ENCODE data around the gene LYZL4.

The LYZL4 gene

DNA sequence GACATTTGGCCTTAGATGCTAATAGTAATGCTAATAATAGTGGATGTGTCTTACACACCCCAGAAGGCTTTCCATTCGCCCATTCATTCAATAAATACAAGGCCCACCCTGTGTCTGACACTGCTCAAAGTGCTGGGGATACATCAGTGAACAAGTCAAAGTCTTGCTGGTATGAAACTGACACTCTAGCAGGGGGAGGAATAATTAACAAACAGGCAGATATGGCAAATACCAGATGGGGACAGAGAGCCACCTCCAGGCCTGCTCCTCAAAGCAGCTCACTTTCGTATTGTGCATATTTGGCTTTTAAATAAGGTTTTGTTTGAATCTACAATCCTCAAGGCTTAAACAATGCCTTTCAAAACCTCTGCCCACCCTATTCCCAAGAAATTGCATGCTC, 28.3 kb upstream of the LYZL4 start:
- Mint-ChIP-seq H3K4me1 (peaks cover 6% of the 10 kb centered on the region), H3K4me3 (no peak overlapping the region), H3K27ac (no peak overlapping the region), H3K27me3 (peaks cover 8% of the 10 kb centered on the region), H3K9me3 (no peaks in the 10 kb centered on the region), H3K36me3 (no peaks in the 10 kb centered on the region)
- ATAC-seq: no peak

DNA sequence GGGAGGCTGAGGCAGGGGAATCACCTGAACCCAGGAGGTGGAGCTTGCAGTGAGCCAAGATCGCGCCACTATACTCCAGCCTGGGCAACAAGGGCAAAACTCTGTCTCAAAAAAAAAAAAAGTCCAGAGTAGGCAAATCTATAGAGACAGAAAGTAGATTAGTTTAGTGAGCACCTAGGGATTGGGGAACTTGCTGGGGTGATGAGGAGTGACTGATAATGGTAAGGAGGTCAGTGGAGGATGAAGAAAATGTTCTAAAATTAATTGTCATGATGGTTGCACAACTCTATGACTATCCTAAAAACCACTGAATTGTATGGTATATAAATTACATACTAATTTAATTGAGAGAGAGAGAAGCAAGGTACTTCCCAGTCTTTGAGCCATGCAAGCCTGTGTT, 27.8 kb upstream of the LYZL4 start:
- H3K9me3 Mint-ChIP-seq: no peaks in the 10 kb centered on the region
- H3K4me1 Mint-ChIP-seq: peaks cover 6% of the 10 kb centered on the region
- H3K27me3 Mint-ChIP-seq: peaks cover 8% of the 10 kb centered on the region
- no peaks in the 10 kb centered on the region for H3K36me3 Mint-ChIP-seq
- peak; percentile 57 for ATAC-seq
- no peak overlapping the region for H3K27ac Mint-ChIP-seq
- no peak overlapping the region for H3K4me3 Mint-ChIP-seq

DNA sequence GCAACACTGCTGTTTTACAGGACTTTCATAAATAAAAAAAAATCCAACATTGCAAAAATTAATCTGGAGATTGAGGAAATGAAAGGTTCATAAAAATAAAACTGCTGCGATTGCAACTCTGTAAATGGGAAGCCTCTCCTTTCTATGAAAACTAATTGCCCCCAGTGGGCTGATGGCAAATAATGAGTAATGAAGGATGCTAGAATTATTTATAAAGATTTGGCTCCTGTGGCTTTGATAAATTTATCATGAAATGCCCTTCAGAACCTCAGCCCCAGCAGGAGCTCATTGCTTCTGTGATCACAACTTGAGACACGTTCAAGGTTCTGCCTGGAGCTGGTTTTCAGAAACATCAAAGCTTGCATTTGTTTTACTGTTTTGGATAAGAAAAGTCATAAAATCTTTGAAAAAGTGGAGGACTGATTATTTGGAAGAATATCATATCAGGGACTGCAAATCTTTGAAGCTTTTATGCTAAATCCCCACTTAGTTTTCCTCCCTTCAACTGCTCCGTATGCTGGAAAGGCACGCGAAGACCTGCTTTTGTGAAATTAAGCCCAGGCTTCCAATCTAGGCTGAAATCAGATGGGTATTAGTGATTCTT, 24.5 kb upstream of the LYZL4 start:
- Mint-ChIP-seq H3K36me3 (peaks cover 8% of the 10 kb centered on the region), H3K4me1 (peaks cover 6% of the 10 kb centered on the region), H3K27me3 (peaks cover 34% of the 10 kb centered on the region), H3K27ac (no peak overlapping the region), H3K4me3 (no peak overlapping the region), H3K9me3 (peaks cover 9% of the 10 kb centered on the region)
- ATAC-seq: no peak

DNA sequence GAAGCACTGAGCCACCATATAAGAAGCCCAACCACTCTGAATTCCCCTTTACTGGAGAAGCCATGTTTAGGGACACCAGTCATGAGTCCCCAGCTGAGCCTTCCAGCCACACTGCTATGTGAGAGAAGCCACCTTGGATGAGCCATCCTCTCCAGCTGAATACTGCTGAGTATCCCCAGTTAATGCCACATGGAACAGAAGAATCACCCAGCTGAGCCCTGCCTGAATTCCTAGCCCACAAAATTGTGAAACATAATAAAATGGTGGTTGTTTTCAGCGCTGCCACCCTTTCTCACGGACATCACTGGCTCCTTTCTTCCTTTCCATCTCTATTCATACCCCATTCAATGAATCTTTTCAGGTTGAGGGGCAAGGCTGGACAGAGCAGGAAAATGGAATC, 22.1 kb upstream of the LYZL4 start:
- H3K4me1 Mint-ChIP-seq: no peaks in the 10 kb centered on the region
- H3K36me3 Mint-ChIP-seq: peaks cover 8% of the 10 kb centered on the region
- ATAC-seq: no peak
- H3K4me3 Mint-ChIP-seq: no peak overlapping the region
- peaks cover 9% of the 10 kb centered on the region for H3K9me3 Mint-ChIP-seq
- no peak overlapping the region for H3K27ac Mint-ChIP-seq
- H3K27me3 Mint-ChIP-seq: peaks cover 58% of the 10 kb centered on the region

DNA sequence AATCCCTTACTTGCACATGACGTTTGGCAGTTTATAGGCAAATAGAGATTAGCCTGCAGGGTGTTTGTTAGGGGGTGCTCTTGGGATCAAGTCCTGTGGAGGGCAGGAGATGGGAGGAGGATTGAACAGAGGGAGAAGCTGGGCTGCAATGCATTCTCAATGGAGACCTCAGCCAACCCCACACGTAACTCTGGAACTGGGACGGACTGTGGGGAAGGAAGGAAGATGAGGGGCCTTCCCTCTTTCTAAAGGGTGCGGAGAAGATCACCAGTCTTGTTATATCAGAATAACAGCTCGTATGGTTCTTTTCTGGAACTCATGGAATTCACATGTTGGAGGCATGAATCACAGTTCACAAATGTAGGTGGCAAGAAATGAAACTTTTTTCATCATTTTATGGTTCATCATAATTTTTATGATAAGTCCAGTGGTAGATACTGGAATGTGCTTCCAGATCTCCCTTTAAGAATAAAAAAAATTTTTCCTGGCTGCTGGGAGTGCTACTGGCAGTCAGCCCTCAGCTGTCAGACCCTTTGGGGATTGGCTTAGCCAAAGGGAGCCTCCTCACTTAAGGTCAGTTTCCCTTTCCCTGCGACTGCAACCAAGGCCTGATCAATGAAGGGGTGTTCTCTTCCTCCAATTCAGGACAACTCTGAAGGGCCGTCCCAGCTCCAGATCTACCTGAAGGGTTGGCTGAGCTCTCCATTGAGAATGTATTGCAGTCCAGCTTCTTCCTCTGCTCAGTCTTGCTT, 20.5 kb upstream of the LYZL4 start:
- H3K36me3 Mint-ChIP-seq: peaks cover 8% of the 10 kb centered on the region
- ATAC-seq: no peak
- H3K4me3 Mint-ChIP-seq: no peak overlapping the region
- H3K9me3 Mint-ChIP-seq: peaks cover 9% of the 10 kb centered on the region
- peaks cover 61% of the 10 kb centered on the region for H3K27me3 Mint-ChIP-seq
- no peaks in the 10 kb centered on the region for H3K4me1 Mint-ChIP-seq
- H3K27ac Mint-ChIP-seq: no peak overlapping the region

DNA sequence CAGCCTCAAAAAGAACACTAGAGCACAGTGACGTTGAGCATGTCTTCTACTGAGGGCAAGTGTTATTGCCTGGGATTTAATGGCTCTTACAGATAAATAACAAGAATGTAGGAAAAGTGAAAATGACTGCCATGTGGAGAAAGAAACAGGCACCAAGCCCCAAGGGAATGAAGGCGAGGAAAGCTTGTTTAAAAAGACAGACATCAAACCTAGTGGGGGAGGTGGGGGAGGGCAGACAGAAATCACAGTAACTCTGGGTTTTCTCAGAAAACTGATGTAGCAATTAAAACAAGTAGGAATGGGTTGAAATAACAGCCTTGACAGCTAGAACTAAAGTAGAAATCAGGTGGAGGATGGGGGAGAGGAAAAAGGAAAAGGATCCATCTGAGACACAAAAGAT, 18.4 kb upstream of the LYZL4 start:
- Mint-ChIP-seq H3K27ac (no peak overlapping the region), H3K9me3 (peaks cover 9% of the 10 kb centered on the region), H3K4me1 (no peaks in the 10 kb centered on the region), H3K27me3 (peaks cover 61% of the 10 kb centered on the region), H3K36me3 (peaks cover 8% of the 10 kb centered on the region), H3K4me3 (no peak overlapping the region)
- ATAC-seq: no peak

DNA sequence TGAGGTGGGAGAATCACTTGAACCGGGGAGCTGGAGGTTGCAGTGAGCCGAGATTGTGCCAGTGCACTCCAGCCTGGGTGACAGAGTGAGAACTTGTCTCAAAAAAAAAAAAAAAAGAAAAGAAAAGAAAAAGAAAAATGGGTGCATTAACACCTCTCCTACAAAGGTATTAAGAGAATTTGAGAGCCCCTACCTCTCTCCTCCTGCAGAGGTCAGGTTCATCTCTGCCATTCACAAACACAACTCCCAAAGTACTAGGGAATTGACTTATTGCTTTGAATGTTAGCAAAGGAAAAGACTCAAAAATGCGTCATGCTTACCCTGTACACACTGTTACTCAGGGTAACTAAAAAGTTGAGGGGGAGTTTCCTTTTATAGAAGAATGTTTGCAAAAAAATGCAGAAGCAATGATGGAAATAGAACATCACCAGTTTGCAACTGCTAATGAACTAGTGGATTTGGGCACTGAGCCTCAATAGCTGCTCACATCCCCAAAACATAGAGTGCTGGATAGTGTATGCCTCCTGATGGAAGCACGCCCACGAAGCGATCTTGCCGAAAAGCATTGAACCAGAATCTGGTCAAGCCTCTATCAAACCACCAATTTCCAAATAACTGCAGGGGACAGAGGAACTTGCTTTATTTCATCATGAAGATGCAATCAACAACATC, 15.5 kb upstream of the LYZL4 start:
- Mint-ChIP-seq H3K36me3 (no peaks in the 10 kb centered on the region), H3K27me3 (peaks cover 46% of the 10 kb centered on the region), H3K4me3 (no peak overlapping the region), H3K27ac (no peak overlapping the region), H3K9me3 (no peaks in the 10 kb centered on the region), H3K4me1 (no peaks in the 10 kb centered on the region)
- ATAC-seq: no peak

DNA sequence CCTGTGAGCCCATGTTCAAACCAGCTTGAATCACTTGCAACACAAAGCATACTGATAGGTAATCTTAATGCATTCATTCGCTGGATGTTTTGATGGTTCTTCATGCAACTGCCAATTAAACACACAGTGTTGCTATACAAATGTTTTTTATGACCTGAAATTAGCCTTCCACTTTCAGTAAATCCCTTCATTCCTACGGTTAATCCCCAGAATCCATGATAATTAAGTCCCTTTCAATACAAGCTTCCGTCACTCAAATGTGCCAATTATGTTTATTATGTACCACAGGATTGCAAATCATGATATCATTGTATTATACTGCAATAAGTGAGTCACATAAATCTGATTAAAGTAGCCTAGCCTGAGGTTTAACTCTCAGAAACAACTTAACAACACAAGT, 14.5 kb upstream of the LYZL4 start:
- no peak overlapping the region for H3K27ac Mint-ChIP-seq
- no peaks in the 10 kb centered on the region for H3K9me3 Mint-ChIP-seq
- peaks cover 36% of the 10 kb centered on the region for H3K27me3 Mint-ChIP-seq
- ATAC-seq: no peak
- H3K4me1 Mint-ChIP-seq: no peaks in the 10 kb centered on the region
- no peak overlapping the region for H3K4me3 Mint-ChIP-seq
- no peaks in the 10 kb centered on the region for H3K36me3 Mint-ChIP-seq

DNA sequence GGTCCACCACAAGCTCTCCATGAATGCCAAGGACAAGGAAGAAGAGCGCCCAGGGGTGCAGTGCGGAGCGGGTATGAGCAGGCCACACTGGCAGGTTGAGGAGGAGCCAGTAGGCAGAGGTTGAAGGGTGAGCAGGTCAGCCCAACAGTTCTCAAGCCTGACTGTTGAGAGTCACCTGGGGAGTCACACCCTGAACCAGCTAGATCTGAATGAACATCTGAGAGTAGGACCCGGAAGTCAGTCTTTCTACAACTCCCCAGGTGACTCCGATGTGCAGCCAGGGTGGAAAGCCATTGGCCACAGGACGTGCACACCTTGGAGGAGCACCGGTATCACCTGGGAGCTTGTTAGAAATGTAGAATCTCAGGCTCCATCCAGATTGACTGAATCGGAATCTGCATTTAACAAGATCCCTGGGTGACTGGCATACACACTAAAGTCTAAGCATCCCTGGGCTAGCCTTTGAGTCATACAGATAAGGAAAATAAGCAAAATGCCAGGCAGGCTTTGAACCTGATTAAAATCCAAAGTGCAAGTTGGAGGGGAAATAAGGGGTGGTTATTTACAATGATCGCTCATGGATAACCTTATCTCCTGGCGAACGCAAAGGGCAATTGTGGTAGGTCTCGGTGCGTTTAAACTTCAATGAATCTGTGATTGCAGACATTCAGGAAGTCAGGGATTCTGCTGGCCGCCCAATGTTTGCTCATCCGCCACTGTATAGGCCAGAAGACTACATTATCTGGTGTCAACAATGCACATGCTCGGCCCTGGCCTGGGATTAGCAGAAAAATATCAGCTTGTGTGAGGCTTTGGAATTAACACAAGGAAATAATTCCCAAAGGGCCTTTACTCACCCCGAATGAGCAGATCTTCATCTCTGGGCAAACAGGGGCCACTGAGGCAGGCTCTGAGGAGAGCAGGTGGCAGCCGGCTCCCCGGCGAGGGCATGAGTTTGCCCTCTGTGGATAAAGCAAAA, 11.7 kb upstream of the LYZL4 start:
- no peaks in the 10 kb centered on the region for H3K4me1 Mint-ChIP-seq
- no peaks in the 10 kb centered on the region for H3K9me3 Mint-ChIP-seq
- H3K27ac Mint-ChIP-seq: no peak overlapping the region
- H3K36me3 Mint-ChIP-seq: no peaks in the 10 kb centered on the region
- no peak for ATAC-seq
- H3K27me3 Mint-ChIP-seq: peaks cover 9% of the 10 kb centered on the region
- H3K4me3 Mint-ChIP-seq: no peak overlapping the region

DNA sequence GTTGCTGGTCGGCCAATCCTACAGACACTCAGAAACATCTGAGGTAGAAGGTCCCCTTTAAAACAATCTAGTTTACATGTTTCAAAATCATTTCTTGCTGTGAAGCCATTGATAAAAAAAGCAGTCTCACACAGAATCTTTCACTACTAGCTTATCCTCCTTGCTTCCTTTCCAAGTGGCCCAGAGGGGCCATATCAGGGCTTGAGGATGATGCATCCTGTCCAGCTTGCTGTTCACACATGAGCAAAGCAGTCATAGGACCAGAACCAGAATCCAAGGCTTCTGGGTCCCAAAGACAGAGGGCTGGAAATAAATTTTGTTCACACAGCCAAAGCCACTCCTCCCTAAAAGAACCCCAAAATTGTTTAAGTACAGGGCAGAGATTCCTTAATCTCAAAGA, 9.2 kb upstream of the LYZL4 start:
- Mint-ChIP-seq H3K4me3 (no peak overlapping the region), H3K36me3 (no peaks in the 10 kb centered on the region), H3K4me1 (no peaks in the 10 kb centered on the region), H3K27ac (no peak overlapping the region), H3K9me3 (no peaks in the 10 kb centered on the region), H3K27me3 (peaks cover 31% of the 10 kb centered on the region)
- ATAC-seq: no peak

DNA sequence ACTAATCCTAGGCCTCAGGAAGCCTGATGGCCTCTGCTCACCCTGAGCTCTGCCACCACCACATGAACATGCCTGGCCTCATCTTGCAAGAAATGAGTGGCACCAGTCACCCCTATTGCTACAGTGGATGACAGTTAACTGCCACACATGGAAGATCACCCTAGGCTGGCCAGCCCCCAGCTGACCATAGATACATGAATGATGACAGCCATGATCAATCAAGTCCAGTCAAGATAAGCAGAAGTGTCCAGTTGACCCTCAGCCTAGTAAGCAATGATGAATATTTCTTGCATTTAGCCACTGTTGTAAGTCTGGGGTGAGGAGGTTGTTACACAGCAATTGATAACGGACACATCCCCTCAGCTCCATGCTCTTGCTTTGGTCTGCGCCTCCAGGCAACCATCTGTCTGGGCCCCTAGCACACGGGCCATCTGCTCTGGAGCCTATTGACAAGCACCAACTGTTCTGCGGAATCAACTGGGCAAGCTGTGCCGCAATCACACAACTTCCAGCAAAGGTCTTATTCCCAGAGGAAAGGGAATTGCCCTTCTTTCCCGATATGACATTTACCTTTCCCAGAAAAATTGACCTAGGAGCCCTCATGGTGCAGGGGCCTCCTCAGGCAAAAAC, 2.2 kb upstream of the LYZL4 start:
- Mint-ChIP-seq H3K27ac (no peak overlapping the region), H3K36me3 (no peaks in the 10 kb centered on the region), H3K9me3 (no peaks in the 10 kb centered on the region), H3K4me3 (no peak overlapping the region), H3K4me1 (no peaks in the 10 kb centered on the region), H3K27me3 (peaks cover 61% of the 10 kb centered on the region)
- no peak for ATAC-seq

DNA sequence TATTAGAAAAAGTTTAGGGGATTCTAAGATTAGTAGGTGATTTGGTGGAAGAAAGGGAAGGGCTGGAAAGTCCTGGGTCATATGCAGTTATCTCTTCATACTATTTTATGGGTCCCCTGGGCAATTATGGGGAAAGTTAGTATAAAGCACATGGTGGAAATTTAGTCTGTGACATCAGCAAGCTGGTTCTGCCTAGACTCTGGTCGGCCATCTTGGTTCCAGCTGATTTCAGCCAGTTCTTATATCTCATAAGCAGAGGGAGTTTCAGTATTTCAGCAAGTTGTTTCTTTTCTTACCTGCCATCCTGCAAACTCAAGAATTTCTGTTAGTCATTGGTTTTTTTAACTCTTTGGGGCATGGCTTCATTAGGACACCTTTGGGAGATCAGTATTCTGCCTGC, 1.0 kb upstream of the LYZL4 start:
- Mint-ChIP-seq H3K27me3 (peaks cover 57% of the 10 kb centered on the region), H3K36me3 (no peaks in the 10 kb centered on the region), H3K9me3 (no peaks in the 10 kb centered on the region), H3K4me3 (no peak overlapping the region), H3K27ac (no peak overlapping the region), H3K4me1 (no peaks in the 10 kb centered on the region)
- no peak for ATAC-seq

DNA sequence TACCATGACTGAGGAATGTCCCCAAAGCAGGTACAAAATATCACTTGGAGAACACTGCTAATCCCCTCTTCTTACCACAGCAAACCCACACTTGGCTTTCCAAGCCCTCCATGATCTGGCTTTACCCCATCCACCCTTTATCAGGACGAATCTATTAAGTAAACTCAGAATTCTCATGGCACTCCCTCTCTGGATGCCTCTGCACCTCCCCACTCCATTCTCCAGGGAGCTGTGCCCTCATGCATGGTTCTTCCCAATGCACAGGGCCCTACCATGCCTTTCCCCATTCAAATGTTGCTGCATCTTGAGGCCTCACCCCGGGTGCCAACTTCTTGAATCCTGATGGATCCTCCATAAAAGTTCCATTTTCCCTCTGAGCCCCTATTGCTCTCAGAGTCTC, 2.3 kb downstream of the LYZL4 start:
- Mint-ChIP-seq H3K4me1 (no peaks in the 10 kb centered on the region), H3K27me3 (peaks cover 24% of the 10 kb centered on the region), H3K4me3 (no peak overlapping the region), H3K36me3 (no peaks in the 10 kb centered on the region), H3K9me3 (no peaks in the 10 kb centered on the region), H3K27ac (no peak overlapping the region)
- no peak for ATAC-seq

DNA sequence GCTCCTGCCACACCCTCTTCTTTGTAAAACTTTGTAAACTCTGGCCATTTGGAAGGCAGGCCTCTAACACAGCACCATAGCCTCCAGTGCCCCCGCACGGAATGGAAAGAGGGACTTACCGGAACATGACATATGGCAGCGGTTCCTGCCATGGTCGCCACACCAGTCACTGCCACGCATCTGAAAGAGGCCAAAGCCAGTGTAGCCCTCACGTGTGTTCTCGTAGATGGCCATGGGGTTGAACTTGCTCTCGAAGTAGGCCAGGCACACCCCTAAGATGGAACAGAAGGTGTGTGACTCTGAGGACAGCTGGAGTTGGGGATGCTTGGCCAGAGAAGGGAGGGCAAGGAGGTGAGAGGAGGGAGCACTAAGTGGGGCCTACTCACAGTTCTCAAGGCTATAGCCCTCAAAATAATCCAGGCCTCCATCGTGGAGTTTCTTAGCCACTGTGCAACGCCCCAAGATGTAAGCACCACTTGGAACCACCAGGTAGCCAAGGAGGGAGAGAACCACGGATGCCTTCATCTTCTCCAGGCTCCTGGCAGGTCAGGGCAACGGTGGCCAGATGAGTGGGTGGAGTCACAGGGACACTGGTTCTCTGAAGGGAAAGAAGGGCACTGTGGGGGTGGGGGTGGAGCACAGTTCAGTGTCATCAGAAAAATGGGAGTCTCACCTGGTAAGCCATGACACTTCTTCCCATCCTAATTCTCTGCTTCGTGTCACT, 3.5 kb downstream of the LYZL4 start:
- Mint-ChIP-seq H3K9me3 (peaks cover 2% of the 10 kb centered on the region), H3K27ac (no peak overlapping the region)
- ATAC-seq: no peak

More for the DNA sequence above, 3.5 kb downstream of the LYZL4 start:
- Mint-ChIP-seq H3K27me3 (peaks cover 22% of the 10 kb centered on the region), H3K4me1 (no peaks in the 10 kb centered on the region), H3K36me3 (no peaks in the 10 kb centered on the region), H3K4me3 (no peak overlapping the region)

Data from stimulated activated memory B cell treated with anti-CD40 and anti-IgM and Interleukin-4, amounts not matched to agents 10 μg/mL and 1 μg/mL and 100 μg/mL, for 72 hours (primary cell).